K562 (cell line): ENCODE measurements around the gene ZNF32. TPM values are rescaled to one million over a fixed set of nuclear protein-coding genes. Genes with fewer than 3 reads are reported as not detected.

Source experiments
- CBFB ChIP-seq: sonication (generic); formaldehyde crosslinking; IDR thresholded peaks from 2 replicates; pipeline ENCODE4 v1.4.0; 2020; ENCODE audit warnings: mild to moderate bottlenecking, missing genetic modification reagents
- DACH1 ChIP-seq: fragments of 450-650 bp; IDR thresholded peaks from 2 replicates; pipeline ENCODE4 v1.6.1; 2018; ENCODE audit not compliant: partially characterized antibody
- ELF1 ChIP-seq: fragments of 200-800 bp; sonication (Bioruptor generic); IDR thresholded peaks from 2 replicates; pipeline ENCODE4 v1.6.1; 2016; ENCODE audit warnings: missing genetic modification characterization, missing compliant biosample characterization
- ETS2 ChIP-seq: IDR thresholded peaks from 2 replicates; pipeline ENCODE4 v1.6.1; 2016; ENCODE audit warnings: borderline replicate concordance, missing genetic modification characterization, mild to moderate bottlenecking, moderate library complexity, missing compliant biosample characterization; ENCODE audit not compliant: poor library complexity, severe bottlenecking
- FOXK2 ChIP-seq, 2 experiments: fragments of 450-650 bp; IDR thresholded peaks in 1 of 2; conservative IDR thresholded peaks in 1 of 2; 2 replicates each; pipeline ENCODE4 v1.6.1; 2016; ENCODE audit warnings: low read depth in 2 of 2, mild to moderate bottlenecking in 1 of 2
- HLTF ChIP-seq: fragments of 450-650 bp; IDR thresholded peaks from 2 replicates; pipeline ENCODE4 v1.6.1; 2016
- KLF6 ChIP-seq: fragments of 250-450 bp; sonication (Bioruptor Pico); IDR thresholded peaks from 2 replicates; pipeline ENCODE4 v1.4.0; 2020; ENCODE audit warnings: mild to moderate bottlenecking, moderate library complexity, borderline replicate concordance
- MBD2 ChIP-seq: sonication (generic); IDR thresholded peaks from 2 replicates; pipeline ENCODE4 v1.6.1; 2016; ENCODE audit warnings: low read depth, borderline replicate concordance
- MEF2A ChIP-seq: IDR thresholded peaks from 2 replicates; pipeline ENCODE4 v1.6.1; 2011; ENCODE audit warnings: low read depth, mild to moderate bottlenecking, low read length, moderate library complexity; ENCODE audit not compliant: control insufficient read depth
- NCOA1 ChIP-seq: fragments of 450-650 bp; IDR thresholded peaks from 2 replicates; pipeline ENCODE4 v1.6.1; 2016; ENCODE audit warnings: low read depth
- NR2C1 ChIP-seq, 2 experiments: fragments of 450-650 bp; IDR thresholded peaks; 2 replicates each; pipeline ENCODE4 v1.6.1; 2017; ENCODE audit warnings: mild to moderate bottlenecking in 2 of 2, antibody characterized with exemption in 1 of 2, inconsistent platforms in 1 of 2, missing compliant biosample characterization in 1 of 2, missing genetic modification characterization in 1 of 2
- POLR2A ChIP-seq: fragments of 450-650 bp; conservative IDR thresholded peaks from 2 replicates; pipeline ENCODE4 v1.6.1; 2016
- POLR2B ChIP-seq: fragments of 450-650 bp; IDR thresholded peaks from 2 replicates; pipeline ENCODE4 v1.6.1; 2018; ENCODE audit warnings: low read depth; ENCODE audit not compliant: partially characterized antibody
- POLR2H ChIP-seq: IDR thresholded peaks from 2 replicates; pipeline ENCODE4 v1.6.1; 2016; ENCODE audit warnings: missing genetic modification characterization, low read depth, mild to moderate bottlenecking, control low read depth, missing compliant biosample characterization, moderate library complexity
- RBM39 ChIP-seq: fragments of 200-400 bp; formaldehyde crosslinking; optimal IDR thresholded peaks from 2 replicates; pipeline ENCODE3; 2018; ENCODE audit warnings: low read depth, low read length
- SAFB2 ChIP-seq: fragments of 200-400 bp; formaldehyde crosslinking; IDR thresholded peaks from 2 replicates; pipeline ENCODE4 v1.6.1; 2018; ENCODE audit warnings: borderline replicate concordance, low read length, low read depth, moderate library complexity; ENCODE audit not compliant: severe bottlenecking
- SMARCA4 ChIP-seq: fragments of 450-650 bp; IDR thresholded peaks from 2 replicates; pipeline ENCODE4 v1.6.1; 2016
- TAF15 ChIP-seq: fragments of 200-400 bp; formaldehyde crosslinking; IDR thresholded peaks from 2 replicates; pipeline ENCODE4 v1.6.1; 2017; ENCODE audit warnings: mild to moderate bottlenecking, low read depth, low read length, moderate library complexity
- ZEB2 ChIP-seq: fragments of 450-650 bp; IDR thresholded peaks from 2 replicates; pipeline ENCODE4 v1.6.1; 2016
- ZNF324 ChIP-seq: fragments of 250-450 bp; sonication (Bioruptor Pico); IDR thresholded peaks from 2 replicates; pipeline ENCODE4 v1.4.0; 2020; ENCODE audit warnings: mild to moderate bottlenecking
- ZNF695 ChIP-seq: fragments of 450-650 bp; formaldehyde crosslinking; IDR thresholded peaks from 2 replicates; pipeline ENCODE4 v1.4.0; 2020; ENCODE audit warnings: mild to moderate bottlenecking, moderate library complexity
- polyA plus RNA-seq, 8 experiments: library from polyadenylated mRNA; depleted of rRNA in 4 of 8; stranded (reverse) in 5 of 8; unstranded in 3 of 8; fragments of >200 nt; fragmentation: Nextera tagmentation in 2 of 8; fragmentation: Illumina TruSeq in 1 of 8; extraction: Ambion mirVana in 2 of 8; extraction: Trizol in 1 of 8; gene quantifications; 2 replicates each; pipeline versions ENCODE4 v1.2.1 to v1.2.3, GENCODE V29; 2011 to 2014; ENCODE audit warnings: inconsistent platforms in 1 of 8, missing spikeins in 1 of 8
- total RNA-seq, 7 experiments: library from RNA; depleted of rRNA in 6 of 7; stranded (reverse); fragments of >200 nt in 6 of 7; fragmentation: Illumina TruSeq in 2 of 7; extraction: Trizol in 2 of 7; gene quantifications; 2 replicates each; pipeline versions ENCODE4 v1.2.1 to v1.2.3, GENCODE V29; 2011 to 2021; ENCODE audit warnings: low replicate concordance in 1 of 7
- TF ChIP-seq, protein P1 (sequence below): fragments of 450-650 bp; IDR thresholded peaks from 2 replicates; pipeline ENCODE4 v1.7.0; 2016; ENCODE audit warnings: borderline replicate concordance
- TF ChIP-seq, protein P2 (sequence below), 2 experiments: fragments of 450-650 bp in 1 of 2; sonication (generic) in 1 of 2; formaldehyde crosslinking; conservative IDR thresholded peaks; 2 replicates each; pipeline versions ENCODE4 v1.4.0 to v1.8.1; 2020 to 2022; ENCODE audit warnings: mild to moderate bottlenecking in 1 of 2, missing genetic modification reagents in 1 of 2
- TF ChIP-seq, protein P3 (sequence below), 2 experiments: fragments of 450-650 bp; IDR thresholded peaks; 2 replicates each; pipeline ENCODE4 v1.6.1; 2016
- TF ChIP-seq, protein P4 (sequence below): sonication (generic); formaldehyde crosslinking; IDR thresholded peaks from 2 replicates; pipeline ENCODE4 v1.8.0; 2022; ENCODE audit warnings: mild to moderate bottlenecking, low read depth, missing genetic modification reagents
- TF ChIP-seq, protein P5 (sequence below): fragments of 450-650 bp; formaldehyde crosslinking; IDR thresholded peaks from 2 replicates; pipeline ENCODE4 v1.4.0; 2022; ENCODE audit warnings: mild to moderate bottlenecking, moderate library complexity

Gene ZNF32
- total and polyA plus RNA-seq, 9 of the 15 experiments (the other 6 are each of a cell fraction or from before 2014, with no cell fraction given): 17.3 to 57.0 (median 26.3) TPM

DNA sequence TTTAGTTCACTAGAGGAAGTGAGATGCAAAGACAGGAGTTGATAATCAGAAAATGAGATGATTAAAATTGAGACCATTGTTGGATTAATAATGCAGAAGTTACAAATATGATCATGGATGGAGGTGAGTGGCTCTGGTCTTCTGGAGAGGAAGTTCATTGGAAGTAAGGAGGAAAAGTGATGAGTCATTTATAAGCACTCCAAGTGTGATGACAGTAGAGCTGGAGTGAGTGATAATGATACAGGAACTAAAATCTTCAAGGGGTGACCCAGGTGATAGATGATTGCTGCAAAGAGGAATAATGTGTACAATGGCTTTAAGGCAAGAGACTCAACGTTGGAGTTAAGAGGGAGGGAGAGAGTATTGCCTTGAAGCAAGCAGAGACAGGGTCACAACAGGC is 20.7 kb downstream of the ZNF32 start (continued):
- TF ChIP-seq NCOA1 (no peak), FOXK2 (conservative IDR thresholded peaks at IDR 0.05 in 1 of 2, IDR thresholded peaks at IDR 0.05 in 1 of 2; ENCODE audit: low read depth in 2 of 2) (no peak), SAFB2 (no peak), NR2C1 (IDR thresholded peaks at IDR 0.05) (no peak), NR2C1 (tag; IDR thresholded peaks at IDR 0.05) (peak; percentile 47; the same call in 1 of the 2 replicates), HLTF (no peak), ZNF695 (CRISPR knock-in tag) (no peak), SMARCA4 (peak; percentile 83), MEF2A (no peak), POLR2H (tag) (no peak), TAF15 (no peak), POLR2A (no peak), POLR2B (no peak), MBD2 (no peak), CBFB (CRISPR knock-in tag) (no peak), ZNF324 (CRISPR knock-in tag) (no peak), RBM39 (no peak), ZEB2 (0 out of 2 replicates have a peak, but pooled peaks have one; percentile 71), ELF1 (tag) (no peak), DACH1 (no peak), KLF6 (CRISPR knock-in tag) (no peak), ETS2 (no peak)
- TF ChIP-seq, protein P1, sequence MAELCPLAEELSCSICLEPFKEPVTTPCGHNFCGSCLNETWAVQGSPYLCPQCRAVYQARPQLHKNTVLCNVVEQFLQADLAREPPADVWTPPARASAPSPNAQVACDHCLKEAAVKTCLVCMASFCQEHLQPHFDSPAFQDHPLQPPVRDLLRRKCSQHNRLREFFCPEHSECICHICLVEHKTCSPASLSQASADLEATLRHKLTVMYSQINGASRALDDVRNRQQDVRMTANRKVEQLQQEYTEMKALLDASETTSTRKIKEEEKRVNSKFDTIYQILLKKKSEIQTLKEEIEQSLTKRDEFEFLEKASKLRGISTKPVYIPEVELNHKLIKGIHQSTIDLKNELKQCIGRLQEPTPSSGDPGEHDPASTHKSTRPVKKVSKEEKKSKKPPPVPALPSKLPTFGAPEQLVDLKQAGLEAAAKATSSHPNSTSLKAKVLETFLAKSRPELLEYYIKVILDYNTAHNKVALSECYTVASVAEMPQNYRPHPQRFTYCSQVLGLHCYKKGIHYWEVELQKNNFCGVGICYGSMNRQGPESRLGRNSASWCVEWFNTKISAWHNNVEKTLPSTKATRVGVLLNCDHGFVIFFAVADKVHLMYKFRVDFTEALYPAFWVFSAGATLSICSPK: no peak
- TF ChIP-seq, protein P2, sequence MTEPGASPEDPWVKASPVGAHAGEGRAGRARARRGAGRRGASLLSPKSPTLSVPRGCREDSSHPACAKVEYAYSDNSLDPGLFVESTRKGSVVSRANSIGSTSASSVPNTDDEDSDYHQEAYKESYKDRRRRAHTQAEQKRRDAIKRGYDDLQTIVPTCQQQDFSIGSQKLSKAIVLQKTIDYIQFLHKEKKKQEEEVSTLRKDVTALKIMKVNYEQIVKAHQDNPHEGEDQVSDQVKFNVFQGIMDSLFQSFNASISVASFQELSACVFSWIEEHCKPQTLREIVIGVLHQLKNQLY (CRISPR knock-in tag; conservative IDR thresholded peaks at IDR 0.05): no peak
- TF ChIP-seq, protein P3, sequence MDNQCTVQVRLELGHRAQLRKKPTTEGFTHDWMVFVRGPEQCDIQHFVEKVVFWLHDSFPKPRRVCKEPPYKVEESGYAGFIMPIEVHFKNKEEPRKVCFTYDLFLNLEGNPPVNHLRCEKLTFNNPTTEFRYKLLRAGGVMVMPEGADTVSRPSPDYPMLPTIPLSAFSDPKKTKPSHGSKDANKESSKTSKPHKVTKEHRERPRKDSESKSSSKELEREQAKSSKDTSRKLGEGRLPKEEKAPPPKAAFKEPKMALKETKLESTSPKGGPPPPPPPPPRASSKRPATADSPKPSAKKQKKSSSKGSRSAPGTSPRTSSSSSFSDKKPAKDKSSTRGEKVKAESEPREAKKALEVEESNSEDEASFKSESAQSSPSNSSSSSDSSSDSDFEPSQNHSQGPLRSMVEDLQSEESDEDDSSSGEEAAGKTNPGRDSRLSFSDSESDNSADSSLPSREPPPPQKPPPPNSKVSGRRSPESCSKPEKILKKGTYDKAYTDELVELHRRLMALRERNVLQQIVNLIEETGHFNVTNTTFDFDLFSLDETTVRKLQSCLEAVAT (IDR thresholded peaks at IDR 0.05): no peak
- TF ChIP-seq, protein P4, sequence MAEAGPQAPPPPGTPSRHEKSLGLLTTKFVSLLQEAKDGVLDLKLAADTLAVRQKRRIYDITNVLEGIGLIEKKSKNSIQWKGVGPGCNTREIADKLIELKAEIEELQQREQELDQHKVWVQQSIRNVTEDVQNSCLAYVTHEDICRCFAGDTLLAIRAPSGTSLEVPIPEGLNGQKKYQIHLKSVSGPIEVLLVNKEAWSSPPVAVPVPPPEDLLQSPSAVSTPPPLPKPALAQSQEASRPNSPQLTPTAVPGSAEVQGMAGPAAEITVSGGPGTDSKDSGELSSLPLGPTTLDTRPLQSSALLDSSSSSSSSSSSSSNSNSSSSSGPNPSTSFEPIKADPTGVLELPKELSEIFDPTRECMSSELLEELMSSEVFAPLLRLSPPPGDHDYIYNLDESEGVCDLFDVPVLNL (CRISPR knock-in tag): no peak
- TF ChIP-seq, protein P5, sequence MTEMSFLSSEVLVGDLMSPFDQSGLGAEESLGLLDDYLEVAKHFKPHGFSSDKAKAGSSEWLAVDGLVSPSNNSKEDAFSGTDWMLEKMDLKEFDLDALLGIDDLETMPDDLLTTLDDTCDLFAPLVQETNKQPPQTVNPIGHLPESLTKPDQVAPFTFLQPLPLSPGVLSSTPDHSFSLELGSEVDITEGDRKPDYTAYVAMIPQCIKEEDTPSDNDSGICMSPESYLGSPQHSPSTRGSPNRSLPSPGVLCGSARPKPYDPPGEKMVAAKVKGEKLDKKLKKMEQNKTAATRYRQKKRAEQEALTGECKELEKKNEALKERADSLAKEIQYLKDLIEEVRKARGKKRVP (CRISPR knock-in tag): no peak
